T-helper 2 cell (primary cell): Measurements from ENCODE around the gene SLC9C2.
"Not testable (repeated sequence)": the region's sequence is repeated elsewhere in the genome, so short reads cannot be mapped to it uniquely, and the experiment has no call there.

Source experiments
- DNase-seq, 5 experiments: peaks; one replicate each; pipeline versions ENCODE4 v3.0.0 to v3.0.0-alpha.2; 2012 to 2022

The SLC9C2 gene

GRCh38 chr1:173527151-173527826, 75.6 kb downstream of the SLC9C2 start:
- DNase-seq, result no peak

- no peak for DNase-seq
These were observed 76.9 kb downstream of the SLC9C2 start for GRCh38 chr1:173525926-173526325.

GRCh38 chr1:173523329-173523728, 79.5 kb downstream of the SLC9C2 start:
- DNase-seq, result no peak

GRCh38 chr1:173520799-173521198, 82.1 kb downstream of the SLC9C2 start:
- DNase-seq, result no peak

- DNase-seq, result not testable (repeated sequence)
These were observed 88.4 kb downstream of the SLC9C2 start for GRCh38 chr1:173514503-173514902.

GRCh38 chr1:173509797-173510196, 93.1 kb downstream of the SLC9C2 start:
- no peak for DNase-seq

- no peak for DNase-seq
These were observed 94.3 kb downstream of the SLC9C2 start for GRCh38 chr1:173508541-173508940.

GRCh38 chr1:173507847-173508209, 95.0 kb downstream of the SLC9C2 start:
- no peak for DNase-seq

GRCh38 chr1:173507205-173507846, 95.5 kb downstream of the SLC9C2 start:
- no peak for DNase-seq

- DNase-seq, result peak in 1 of 5 experiments; percentile 3
These were observed 96.4 kb downstream of the SLC9C2 start for GRCh38 chr1:173506437-173506836.

GRCh38 chr1:173505391-173505790, 97.5 kb downstream of the SLC9C2 start:
- no peak for DNase-seq

- DNase-seq, result no peak
These were observed 98.6 kb downstream of the SLC9C2 start for GRCh38 chr1:173504268-173504667.

GRCh38 chr1:173503391-173503790, 99.5 kb downstream of the SLC9C2 start:
- no peak for DNase-seq

- DNase-seq, result no peak
These were observed 100.8 kb downstream of the SLC9C2 start for GRCh38 chr1:173502104-173502503.

GRCh38 chr1:173499729-173500128, 103.1 kb downstream of the SLC9C2 start:
- no peak for DNase-seq

GRCh38 chr1:173496757-173497320, 106.0 kb downstream of the SLC9C2 start:
- no peak for DNase-seq

- no peak for DNase-seq
These were observed 107.1 kb downstream of the SLC9C2 start for GRCh38 chr1:173495609-173496267.

GRCh38 chr1:173493125-173493524, 109.7 kb downstream of the SLC9C2 start:
- DNase-seq, result not testable (repeated sequence)

- no peak for DNase-seq
These were observed 111.4 kb downstream of the SLC9C2 start for GRCh38 chr1:173491508-173491907.

GRCh38 chr1:173489929-173490328, 112.9 kb downstream of the SLC9C2 start:
- no peak for DNase-seq

GRCh38 chr1:173489149-173489600, 113.7 kb downstream of the SLC9C2 start:
- no peak for DNase-seq

GRCh38 chr1:173488001-173488400, 114.9 kb downstream of the SLC9C2 start:
- no peak for DNase-seq

GRCh38 chr1:173485401-173485800, 117.5 kb downstream of the SLC9C2 start:
- DNase-seq, result no peak

GRCh38 chr1:173484276-173484675, 118.6 kb downstream of the SLC9C2 start:
- no peak for DNase-seq
